Endothelial cell (in vitro differentiated cells): ENCODE data around the gene SHF. TPM values are rescaled to one million over a fixed set of nuclear protein-coding genes. Genes with fewer than 3 reads are reported as not detected.
A peak's percentile ranks its signal among the peaks of the same experiment; 100 is the strongest.

Experiments
- DNase-seq: peaks from one replicate; pipeline ENCODE4 v3.0.0; 2021; ENCODE audit warnings: low spot score
- H3K27ac Mint-ChIP-seq: one replicate; pipeline ENCODE4 v1.8.0; 2021; ENCODE audit warnings: mixed read lengths, inconsistent platforms; ENCODE audit not compliant: unreplicated experiment
- H3K27me3 Mint-ChIP-seq: one replicate; pipeline ENCODE4 v1.8.0; 2021; ENCODE audit warnings: mild to moderate bottlenecking, moderate library complexity, mixed read lengths, inconsistent platforms; ENCODE audit not compliant: unreplicated experiment
- H3K36me3 Mint-ChIP-seq: one replicate; pipeline ENCODE4 v1.8.0; 2021; ENCODE audit warnings: mild to moderate bottlenecking, low read depth, mixed read lengths, inconsistent platforms; ENCODE audit not compliant: unreplicated experiment
- H3K4me1 Mint-ChIP-seq: one replicate; pipeline ENCODE4 v1.8.0; 2021; ENCODE audit warnings: mild to moderate bottlenecking, mixed read lengths, inconsistent platforms; ENCODE audit not compliant: unreplicated experiment
- H3K4me3 Mint-ChIP-seq: one replicate; pipeline ENCODE4 v1.8.0; 2021; ENCODE audit warnings: mild to moderate bottlenecking, mixed read lengths, inconsistent platforms; ENCODE audit not compliant: unreplicated experiment
- H3K9me3 Mint-ChIP-seq: one replicate; pipeline ENCODE4 v1.8.0; 2021; ENCODE audit warnings: mixed read lengths, inconsistent platforms; ENCODE audit not compliant: unreplicated experiment
- total RNA-seq: library from RNA; stranded (reverse); fragmentation: NEBNext Ultra II Directional; extraction: Animal tissue kit (Norgen Biotek cat#: 25700); gene quantifications from one replicate; pipeline ENCODE4 v1.2.1, GENCODE V29; 2021; ENCODE audit not compliant: unreplicated experiment
- TF ChIP-seq, protein P1 (sequence below): fragments of 200-600 bp; sonication (generic); IDR thresholded peaks from one replicate; pipeline ENCODE4 v1.5.0; 2021; ENCODE audit warnings: antibody characterized with exemption; ENCODE audit not compliant: unreplicated experiment

Gene SHF
- total RNA-seq, 1 donor from 2014 or later = 23.0 TPM

DNA sequence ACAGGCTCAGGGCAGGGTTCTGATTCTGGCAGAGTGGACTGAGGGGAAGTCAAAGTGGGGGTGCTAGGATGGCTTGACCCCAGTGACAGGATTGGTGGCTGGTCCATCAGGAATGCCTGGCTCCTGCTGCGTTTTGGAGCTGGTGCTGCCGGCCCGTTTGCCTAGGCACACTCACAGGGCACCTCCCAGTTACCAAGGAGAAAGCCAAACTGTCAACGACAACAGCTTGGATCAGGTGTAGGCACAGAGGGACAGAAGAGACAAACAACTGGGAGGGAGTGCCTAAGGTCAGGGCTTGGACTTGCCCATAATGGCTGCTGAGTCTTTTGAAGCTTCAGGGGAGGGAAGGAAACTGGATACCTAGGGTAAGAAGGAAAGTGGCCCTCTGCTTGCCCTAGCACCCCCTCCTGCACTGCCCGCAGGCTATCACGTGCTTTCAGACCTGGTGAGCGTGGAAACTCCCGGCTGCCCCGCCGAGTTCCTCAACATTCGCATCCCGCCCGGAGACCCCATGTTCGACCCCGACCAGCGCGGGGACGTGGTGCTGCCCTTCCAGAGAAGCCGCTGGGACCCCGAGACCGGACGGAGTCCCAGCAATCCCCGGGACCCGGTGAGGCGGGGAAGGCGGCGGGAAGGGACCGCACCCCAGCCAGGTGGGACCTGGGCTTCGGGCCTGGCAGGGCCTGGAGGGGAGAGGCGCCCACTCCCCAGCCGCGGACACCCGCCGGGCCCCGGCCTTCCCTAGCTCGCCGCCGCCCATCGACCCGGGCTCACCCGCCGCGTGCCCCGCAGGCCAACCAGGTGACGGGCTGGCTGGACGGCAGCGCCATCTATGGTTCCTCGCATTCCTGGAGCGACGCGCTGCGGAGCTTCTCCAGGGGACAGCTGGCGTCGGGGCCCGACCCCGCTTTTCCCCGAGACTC is 52.8 kb downstream of the SHF start:
- peaks cover 37% of the 10 kb centered on the region for H3K27me3 Mint-ChIP-seq
- peaks cover 5% of the 10 kb centered on the region for H3K4me1 Mint-ChIP-seq
- TF ChIP-seq, protein P1, sequence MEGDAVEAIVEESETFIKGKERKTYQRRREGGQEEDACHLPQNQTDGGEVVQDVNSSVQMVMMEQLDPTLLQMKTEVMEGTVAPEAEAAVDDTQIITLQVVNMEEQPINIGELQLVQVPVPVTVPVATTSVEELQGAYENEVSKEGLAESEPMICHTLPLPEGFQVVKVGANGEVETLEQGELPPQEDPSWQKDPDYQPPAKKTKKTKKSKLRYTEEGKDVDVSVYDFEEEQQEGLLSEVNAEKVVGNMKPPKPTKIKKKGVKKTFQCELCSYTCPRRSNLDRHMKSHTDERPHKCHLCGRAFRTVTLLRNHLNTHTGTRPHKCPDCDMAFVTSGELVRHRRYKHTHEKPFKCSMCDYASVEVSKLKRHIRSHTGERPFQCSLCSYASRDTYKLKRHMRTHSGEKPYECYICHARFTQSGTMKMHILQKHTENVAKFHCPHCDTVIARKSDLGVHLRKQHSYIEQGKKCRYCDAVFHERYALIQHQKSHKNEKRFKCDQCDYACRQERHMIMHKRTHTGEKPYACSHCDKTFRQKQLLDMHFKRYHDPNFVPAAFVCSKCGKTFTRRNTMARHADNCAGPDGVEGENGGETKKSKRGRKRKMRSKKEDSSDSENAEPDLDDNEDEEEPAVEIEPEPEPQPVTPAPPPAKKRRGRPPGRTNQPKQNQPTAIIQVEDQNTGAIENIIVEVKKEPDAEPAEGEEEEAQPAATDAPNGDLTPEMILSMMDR = no peak
- H3K4me3 Mint-ChIP-seq = no peak overlapping the region
- peak overlapping the region; percentile 70 for H3K27ac Mint-ChIP-seq
- H3K9me3 Mint-ChIP-seq = no peaks in the 10 kb centered on the region
- DNase-seq = peak; percentile 47
- H3K36me3 Mint-ChIP-seq = peaks cover 8% of the 10 kb centered on the region

DNA sequence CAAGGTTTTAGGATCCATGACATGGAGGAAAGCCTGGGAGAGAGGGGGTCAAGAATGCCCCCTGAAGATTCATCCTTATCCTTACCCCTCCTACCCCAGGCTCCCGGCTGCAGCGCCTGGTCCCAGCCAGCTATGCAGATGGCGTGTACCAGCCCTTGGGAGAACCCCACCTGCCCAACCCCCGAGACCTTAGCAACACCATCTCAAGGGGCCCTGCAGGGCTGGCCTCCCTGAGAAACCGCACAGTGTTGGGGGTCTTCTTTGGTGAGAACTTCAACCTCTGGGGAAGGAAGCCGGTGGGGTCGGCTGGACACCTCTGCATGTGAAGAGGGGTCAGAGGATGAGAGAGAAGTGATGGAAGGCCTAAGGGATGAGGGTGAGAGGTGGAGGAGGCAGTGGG is 53.7 kb downstream of the SHF start:
- TF ChIP-seq, protein P1 = no peak
- Mint-ChIP-seq H3K4me3 (no peak overlapping the region), H3K27me3 (peaks cover 37% of the 10 kb centered on the region), H3K9me3 (no peaks in the 10 kb centered on the region), H3K27ac (no peak overlapping the region), H3K36me3 (peaks cover 8% of the 10 kb centered on the region), H3K4me1 (peaks cover 5% of the 10 kb centered on the region)
- DNase-seq = no peak

DNA sequence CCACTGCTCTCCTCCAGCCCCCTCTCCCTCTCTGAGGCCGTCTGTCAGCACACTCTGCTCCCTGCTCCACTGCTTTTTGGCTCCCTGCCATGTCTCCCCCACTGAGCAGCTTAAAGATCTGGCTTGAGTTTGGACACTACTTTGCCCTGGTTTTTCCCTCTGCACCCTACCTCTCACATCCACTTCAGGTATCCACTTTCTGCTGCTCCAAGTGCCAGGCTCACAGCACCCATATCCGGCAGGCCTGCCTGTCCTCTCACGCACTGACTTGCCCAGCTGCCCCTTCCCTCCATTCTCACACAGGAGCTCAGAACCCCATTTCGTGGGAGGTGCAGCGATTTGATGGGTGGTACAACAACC is 54.2 kb downstream of the SHF start:
- TF ChIP-seq, protein P1 = no peak
- H3K4me1 Mint-ChIP-seq = peaks cover 7% of the 10 kb centered on the region

DNA sequence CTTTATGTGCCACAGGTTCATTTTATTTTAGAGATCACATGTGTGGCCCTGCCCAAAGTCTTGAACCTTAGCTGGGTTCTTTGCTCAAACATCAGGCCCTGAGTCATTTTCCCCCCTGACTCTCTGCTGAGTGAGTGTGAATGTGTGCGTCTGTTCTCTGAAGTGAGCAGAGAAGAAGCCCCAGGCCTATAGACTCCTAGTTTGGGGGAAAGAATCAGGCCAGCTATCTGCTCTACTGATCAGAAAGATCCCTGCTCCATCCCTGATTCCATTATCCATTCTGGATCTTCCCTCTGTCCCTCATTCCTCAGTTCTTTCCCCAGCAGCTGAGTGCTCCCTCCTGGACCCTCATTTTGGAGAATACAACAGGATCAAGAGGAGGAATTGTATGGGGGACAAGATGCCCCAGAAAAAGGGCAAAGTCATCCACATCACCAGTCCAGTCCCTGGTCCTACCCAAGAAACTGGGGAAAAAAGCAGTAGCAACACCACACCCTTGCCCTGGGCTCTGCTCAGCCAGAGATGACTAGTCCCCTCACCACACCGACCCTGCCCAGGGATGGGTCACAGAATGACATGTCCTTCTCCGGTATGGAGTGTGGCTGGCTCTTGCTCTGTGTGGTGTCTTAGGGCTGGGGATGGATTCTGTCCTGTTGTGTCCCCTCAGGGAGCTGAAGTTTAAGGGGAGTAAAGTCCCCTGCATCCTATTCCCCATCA is 54.8 kb downstream of the SHF start:
- Mint-ChIP-seq H3K4me3 (no peak overlapping the region), H3K4me1 (peaks cover 7% of the 10 kb centered on the region), H3K36me3 (peaks cover 8% of the 10 kb centered on the region), H3K27ac (no peak overlapping the region), H3K27me3 (peaks cover 45% of the 10 kb centered on the region), H3K9me3 (no peaks in the 10 kb centered on the region)
- TF ChIP-seq, protein P1 = no peak
- no peak for DNase-seq

More for the DNA sequence above, 54.2 kb downstream of the SHF start:
- DNase-seq = no peak
- H3K36me3 Mint-ChIP-seq = peaks cover 8% of the 10 kb centered on the region
- no peaks in the 10 kb centered on the region for H3K9me3 Mint-ChIP-seq
- H3K4me3 Mint-ChIP-seq = no peak overlapping the region
- no peak overlapping the region for H3K27ac Mint-ChIP-seq
- peaks cover 42% of the 10 kb centered on the region for H3K27me3 Mint-ChIP-seq
